ENCODE results near the gene LDLRAD4.

GRCh38 chr18:13298262-13298661 lies 79.7 kb downstream of the LDLRAD4 start:
- TF ChIP-seq, protein P1, sequence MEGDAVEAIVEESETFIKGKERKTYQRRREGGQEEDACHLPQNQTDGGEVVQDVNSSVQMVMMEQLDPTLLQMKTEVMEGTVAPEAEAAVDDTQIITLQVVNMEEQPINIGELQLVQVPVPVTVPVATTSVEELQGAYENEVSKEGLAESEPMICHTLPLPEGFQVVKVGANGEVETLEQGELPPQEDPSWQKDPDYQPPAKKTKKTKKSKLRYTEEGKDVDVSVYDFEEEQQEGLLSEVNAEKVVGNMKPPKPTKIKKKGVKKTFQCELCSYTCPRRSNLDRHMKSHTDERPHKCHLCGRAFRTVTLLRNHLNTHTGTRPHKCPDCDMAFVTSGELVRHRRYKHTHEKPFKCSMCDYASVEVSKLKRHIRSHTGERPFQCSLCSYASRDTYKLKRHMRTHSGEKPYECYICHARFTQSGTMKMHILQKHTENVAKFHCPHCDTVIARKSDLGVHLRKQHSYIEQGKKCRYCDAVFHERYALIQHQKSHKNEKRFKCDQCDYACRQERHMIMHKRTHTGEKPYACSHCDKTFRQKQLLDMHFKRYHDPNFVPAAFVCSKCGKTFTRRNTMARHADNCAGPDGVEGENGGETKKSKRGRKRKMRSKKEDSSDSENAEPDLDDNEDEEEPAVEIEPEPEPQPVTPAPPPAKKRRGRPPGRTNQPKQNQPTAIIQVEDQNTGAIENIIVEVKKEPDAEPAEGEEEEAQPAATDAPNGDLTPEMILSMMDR (conservative IDR thresholded peaks at IDR 0.05; ENCODE audit: low read depth, low read length) = no peak
- TF ChIP-seq EZH2phosphoT487 (IDR thresholded peaks at IDR 0.05; ENCODE audit: borderline replicate concordance, low read length) (no peak), EZH2 (IDR thresholded peaks at IDR 0.05; ENCODE audit: low read length, unreplicated experiment) (no peak)
